Mammary epithelial cell (primary cell): ENCODE data around the gene ASH1L.
"Not testable (repeated sequence)": the region's sequence is repeated elsewhere in the genome, so short reads cannot be mapped to it uniquely, and the experiment has no call there.

Source experiments
- EZH2 ChIP-seq: IDR thresholded peaks from 2 replicates; pipeline ENCODE4 v1.6.1; 2012; ENCODE audit warnings: low read length, inconsistent platforms, borderline replicate concordance
- TF ChIP-seq, protein P1 (sequence below), 2 donors: IDR thresholded peaks in 1 of 2; conservative IDR thresholded peaks in 1 of 2; 2 replicates each; pipeline ENCODE4 v1.5.1; 2011 to 2012; ENCODE audit warnings: inconsistent platforms in 2 of 2, low read length in 2 of 2, mild to moderate bottlenecking in 2 of 2, control low read depth in 1 of 2, low read depth in 1 of 2; ENCODE audit not compliant: insufficient read depth in 1 of 2; ENCODE audit errors: extremely low read depth in 1 of 2

DNA sequence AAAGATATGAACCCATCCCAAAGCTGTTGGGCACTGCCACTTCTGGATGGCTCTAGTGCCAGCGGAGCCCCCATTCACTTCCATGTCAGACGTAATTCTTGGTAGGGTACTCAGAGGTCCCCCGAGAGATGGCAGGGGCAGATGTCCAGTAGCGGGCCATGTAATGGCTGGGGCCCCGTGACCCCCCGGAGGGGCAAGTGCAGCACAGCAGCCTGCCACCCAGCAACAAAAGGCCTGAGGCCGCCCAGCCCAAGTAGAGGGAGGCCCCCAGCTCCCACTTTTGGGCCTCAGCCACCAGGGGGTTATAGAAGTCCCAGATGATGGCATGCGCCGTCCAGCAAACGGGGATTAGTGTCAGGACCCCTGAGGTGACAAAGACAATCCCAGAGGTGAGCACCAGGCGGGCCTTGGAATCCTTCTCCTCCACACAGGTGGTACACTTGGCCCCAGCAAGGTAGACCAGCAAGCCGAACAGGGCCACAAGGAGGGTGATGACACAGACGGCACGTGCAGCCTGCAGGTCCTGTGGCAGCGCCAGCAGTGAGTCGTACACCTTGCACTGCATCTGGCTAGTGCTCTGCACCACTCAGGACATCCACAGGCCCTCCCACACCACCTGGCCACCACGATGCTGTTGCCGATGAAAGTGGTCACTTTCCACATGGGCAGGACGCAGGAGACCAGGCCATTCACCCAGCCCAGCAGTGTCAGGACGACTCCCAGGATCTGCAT is 28.1 kb upstream of the ASH1L start:
- TF ChIP-seq, protein P1, sequence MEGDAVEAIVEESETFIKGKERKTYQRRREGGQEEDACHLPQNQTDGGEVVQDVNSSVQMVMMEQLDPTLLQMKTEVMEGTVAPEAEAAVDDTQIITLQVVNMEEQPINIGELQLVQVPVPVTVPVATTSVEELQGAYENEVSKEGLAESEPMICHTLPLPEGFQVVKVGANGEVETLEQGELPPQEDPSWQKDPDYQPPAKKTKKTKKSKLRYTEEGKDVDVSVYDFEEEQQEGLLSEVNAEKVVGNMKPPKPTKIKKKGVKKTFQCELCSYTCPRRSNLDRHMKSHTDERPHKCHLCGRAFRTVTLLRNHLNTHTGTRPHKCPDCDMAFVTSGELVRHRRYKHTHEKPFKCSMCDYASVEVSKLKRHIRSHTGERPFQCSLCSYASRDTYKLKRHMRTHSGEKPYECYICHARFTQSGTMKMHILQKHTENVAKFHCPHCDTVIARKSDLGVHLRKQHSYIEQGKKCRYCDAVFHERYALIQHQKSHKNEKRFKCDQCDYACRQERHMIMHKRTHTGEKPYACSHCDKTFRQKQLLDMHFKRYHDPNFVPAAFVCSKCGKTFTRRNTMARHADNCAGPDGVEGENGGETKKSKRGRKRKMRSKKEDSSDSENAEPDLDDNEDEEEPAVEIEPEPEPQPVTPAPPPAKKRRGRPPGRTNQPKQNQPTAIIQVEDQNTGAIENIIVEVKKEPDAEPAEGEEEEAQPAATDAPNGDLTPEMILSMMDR (conservative IDR thresholded peaks at IDR 0.05 in 1 of 2, IDR thresholded peaks at IDR 0.05 in 1 of 2; ENCODE audit: extremely low read depth in 1 of 2, insufficient read depth in 1 of 2, low read depth in 1 of 2, low read length in 2 of 2): not testable (repeated sequence)
- not testable (repeated sequence) for TF ChIP-seq EZH2
